ENCODE measurements around the gene NUMBL.

Gene NUMBL

DNA sequence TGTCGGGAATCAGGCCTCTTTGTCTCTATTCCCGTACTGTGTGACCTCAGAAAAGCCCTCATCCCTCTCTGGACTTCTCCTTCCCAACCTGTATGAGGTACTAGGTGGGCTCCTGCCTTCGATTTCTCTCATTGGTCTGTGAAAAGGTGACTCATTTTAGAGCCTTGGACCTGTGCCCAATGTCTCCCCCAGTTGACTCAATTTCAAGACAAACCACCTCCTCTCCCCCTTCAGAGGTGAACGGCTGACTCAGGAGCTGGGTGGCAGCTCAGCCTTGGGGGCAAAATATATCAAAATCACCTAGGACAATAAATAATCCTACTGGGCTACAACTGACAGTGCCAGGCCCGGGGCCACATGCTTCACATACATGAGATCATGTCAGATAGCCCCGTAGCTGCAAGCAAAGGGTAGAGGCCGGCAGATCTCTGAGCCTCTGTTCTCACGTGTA lies 25.6 kb upstream of the NUMBL start:
- DNase-seq: peak; percentile 57

DNA sequence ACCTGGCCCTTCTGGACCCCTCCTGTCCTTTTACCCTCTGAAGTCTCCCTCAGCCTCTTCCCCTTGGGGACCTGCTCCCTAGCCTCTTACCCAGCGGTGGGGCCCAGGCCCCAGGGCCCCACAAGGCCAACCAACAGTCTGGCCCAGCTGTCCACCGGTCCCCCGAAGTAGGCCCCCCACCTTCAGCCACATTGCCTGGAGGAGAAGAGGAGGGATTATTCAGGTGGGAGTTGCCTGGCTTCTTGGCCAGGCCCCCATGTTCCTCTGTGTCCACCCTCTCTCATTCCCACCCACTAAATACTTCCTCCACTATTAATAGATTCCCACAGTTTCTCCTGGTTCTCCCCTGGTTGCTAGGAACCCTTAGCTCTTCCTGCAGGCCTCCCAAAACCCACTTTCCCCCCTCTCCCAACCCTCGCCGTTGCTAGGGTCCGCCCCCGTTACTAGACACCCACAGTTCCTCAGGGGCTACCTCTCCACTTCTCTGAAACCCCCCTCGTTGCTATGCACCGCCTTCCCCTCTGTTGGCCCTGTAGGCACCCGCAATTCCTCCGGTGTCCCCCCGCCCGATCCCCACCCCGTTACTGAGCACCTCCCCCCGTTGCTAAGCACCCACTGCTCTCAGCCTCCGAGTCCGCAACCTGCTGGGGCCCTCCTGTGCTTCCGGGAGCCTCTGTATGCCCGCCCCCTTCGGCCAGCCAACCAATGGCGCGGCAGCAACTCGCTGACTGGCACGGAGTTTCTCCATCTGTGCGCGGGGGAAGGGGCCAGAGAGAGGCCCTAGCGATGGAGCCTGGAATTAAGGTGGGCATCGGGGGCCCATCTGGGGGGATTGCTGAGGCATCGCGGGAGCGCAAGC lies 24.2 kb upstream of the NUMBL start:
- peak; percentile 96 for DNase-seq

DNA sequence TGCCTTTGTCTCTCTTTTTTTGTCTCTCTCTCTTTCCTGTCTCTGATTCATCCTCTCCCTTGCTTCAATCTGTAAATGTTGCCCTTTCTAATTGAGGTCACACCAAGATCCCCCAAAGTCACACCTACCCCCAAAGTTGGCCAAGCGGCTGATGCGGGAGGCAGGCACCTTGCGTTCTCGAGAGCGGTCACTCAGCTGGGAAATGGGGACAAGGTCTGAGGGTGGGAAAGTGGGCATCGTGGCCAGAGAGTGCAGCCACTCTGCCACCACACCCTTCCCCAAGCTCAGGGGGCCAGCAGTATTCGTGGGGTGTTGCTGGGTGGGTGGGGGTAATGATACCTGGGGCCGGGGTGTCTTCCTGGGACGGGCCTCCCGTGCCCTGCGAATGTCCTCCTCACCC lies 23.5 kb upstream of the NUMBL start:
- no peak for DNase-seq

DNA sequence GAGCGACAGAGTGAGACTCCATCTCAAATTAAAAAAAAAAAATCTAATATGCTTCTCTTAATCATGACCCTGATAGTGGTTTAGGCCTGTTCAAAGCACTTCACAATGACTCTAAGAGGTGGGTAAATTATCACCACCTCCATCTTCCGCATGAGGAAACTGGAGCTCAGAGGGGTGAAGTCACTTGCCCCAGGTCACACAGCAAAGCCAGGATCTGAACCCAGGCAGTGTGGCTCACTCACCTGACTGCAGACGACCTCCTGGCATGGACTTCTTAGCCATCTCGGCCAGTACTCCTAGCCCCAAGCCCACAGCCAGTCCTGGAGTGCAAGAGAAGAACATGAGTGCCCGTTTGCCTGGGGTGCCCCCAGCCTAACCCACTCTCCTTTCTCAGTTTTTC lies 19.4 kb upstream of the NUMBL start:
- DNase-seq: no peak

DNA sequence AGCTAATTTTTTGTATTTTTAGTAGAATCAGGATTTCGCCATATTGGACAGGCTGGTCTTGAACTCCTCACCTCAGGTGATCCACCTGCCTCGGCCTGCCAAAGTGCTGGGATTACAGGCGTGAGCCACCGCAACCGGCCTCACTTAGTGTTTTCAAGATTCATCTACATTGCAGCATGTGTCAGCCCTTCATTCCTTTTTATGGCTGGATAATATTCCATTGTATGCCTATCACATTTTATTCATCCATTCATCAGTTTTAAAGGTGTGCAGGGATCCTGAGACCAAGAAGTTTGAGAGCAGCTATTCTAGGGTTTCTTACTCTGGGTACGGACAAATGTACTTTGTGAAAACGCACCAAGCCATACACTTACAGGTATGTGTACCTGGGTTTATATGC lies 17.2 kb upstream of the NUMBL start:
- no peak for DNase-seq

DNA sequence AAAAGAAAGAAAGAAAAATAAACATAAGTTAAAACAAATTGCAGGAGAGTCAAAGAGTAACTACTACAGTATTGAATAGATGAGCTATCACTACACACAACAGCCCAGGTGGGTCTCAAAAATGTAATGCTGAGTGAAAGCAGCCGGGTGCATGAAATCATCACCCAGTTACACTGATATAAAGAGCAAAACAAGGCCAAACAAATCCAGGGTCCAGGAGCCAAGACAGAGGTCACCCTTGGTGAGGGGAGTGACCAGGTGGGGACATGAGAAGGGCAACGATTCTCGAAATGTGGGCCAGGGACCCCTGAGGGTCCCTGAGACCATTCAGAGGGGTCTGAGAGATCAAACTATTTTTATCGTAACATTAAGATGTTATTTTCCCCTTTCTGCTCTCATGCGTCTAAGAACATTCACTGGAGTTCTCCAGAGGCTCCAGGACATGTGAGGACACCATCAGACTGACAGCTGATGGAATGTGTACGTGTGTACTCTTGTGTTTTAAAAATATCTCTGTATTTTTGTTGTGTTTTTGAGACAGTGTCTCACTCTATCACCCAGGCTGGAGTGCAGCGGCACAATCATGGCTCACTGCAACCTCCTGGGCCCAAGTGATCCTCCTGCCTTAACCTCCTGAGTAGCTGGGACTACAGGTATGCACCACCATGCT lies 15.6 kb upstream of the NUMBL start:
- no peak for DNase-seq

DNA sequence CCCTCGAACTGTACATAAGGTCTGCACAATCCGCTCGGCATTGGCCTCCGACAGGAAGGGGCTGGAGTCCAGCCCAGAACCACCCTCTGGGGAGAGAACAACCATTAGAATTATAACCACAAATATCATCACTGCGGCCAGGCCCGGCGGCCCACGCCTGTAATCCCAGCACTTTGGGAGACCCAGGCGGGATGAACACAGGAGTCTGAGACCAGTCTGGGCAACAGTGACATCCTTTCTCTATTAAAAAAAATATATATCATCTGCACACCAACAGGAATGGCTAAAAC lies 14.9 kb upstream of the NUMBL start:
- DNase-seq: no peak

DNA sequence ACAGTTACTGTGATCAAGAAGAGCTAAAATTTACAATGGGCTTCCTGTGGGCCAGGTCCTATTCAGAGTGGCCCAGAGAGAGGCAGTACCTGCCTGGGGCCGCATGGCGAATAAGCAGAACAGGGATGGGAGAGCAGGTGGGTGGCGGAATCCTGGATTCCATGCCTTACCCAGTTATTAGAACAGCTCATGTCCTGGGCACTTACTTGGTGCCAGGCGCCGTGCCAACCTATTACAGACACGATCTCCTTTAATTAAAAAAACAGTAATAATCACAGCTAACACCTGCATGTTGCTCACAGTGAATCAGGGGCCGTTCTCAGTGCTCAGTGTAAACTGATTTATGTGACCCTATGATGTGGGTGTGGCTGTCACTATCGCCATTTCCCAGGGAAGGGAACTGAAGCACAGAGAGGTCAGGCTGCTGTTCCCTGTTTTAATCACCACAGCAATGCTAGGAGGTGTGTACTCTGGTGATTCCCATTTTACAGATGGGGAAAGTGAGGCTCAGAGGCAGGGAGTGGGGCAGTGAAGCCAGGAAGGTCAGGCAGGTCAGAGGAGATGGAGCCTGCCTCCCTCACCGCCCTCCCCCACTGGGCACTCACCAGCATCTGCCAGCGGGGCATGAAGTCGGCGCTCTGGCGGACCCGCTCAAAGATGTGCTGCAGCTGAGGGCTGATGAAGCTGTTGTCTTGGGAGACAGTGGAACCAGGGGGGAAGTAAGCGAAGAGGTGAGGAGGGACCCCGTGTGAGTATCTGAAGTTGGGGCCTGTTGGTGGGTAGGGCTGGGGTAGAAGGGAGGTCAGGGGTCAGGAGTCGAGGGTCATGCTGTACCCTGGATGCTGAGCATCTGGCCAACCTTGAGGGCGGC lies 14.3 kb upstream of the NUMBL start:
- DNase-seq: no peak

DNA sequence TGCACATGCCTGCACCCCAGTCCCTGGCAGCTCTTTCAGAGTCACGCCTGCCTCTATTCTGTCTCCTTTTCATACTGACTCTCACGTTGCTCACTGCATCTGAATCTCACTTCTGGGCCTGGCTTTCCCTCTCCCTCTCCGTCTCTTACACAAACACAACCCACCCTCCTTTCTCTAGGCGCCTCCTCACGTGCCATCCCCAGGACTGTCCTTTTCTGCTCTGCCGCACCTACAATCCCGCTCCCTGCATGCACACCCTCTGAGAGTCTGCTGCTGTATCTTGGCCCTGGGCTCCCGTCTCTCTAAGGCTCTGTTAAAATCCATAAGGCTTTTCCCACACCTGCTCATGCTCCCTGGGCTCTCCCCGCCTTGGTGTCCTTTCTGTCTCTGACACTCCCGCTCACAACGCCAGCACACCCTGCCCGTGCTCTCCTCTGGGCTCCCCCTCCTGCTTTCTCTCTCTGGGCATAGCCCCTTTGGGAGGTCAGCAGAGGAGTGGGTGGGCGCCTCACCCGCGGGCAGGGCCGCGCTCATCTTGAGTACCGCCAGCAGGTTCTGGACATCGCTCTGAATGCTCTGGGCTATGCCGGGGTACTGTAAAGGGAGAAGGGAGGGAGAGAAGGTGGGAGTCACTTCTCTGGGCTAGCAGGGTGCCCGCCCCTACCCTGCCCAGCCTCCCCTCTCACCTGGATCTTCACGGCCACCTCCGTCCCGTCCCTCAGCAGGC lies 12.7 kb upstream of the NUMBL start:
- DNase-seq: no peak

DNA sequence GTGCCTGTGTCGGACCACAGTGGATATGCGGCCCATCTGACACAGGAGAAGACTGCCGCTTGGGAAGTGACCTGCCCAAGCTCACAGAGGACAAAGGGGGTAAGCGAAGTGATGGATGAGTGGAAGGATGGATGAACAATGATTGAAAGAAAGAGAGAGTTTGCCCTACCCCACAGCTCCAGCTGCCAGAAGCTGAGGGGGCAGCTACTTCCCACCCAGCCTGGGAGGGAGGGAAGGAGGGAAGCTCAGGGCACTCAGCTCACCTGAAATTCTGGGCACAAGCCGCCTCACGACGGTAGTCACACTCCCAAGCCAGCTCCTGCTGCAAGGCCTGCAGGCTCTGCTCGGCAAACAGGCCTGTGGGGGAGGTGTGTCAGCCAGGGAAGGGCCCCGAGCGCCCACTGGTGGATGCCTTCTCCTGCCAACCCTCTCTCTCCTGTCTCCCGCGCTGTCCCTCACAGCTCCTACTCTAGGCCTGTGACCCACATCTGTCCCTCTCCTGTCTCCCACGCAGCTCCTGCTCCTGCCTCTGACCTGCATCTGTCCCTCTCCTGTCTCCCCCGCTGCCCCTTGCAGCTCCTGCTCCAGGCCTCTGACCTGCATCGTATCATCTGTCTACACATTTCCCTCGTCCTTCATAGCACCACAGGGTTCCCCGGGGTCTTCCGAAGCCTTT lies 12.0 kb upstream of the NUMBL start:
- no peak for DNase-seq

DNA sequence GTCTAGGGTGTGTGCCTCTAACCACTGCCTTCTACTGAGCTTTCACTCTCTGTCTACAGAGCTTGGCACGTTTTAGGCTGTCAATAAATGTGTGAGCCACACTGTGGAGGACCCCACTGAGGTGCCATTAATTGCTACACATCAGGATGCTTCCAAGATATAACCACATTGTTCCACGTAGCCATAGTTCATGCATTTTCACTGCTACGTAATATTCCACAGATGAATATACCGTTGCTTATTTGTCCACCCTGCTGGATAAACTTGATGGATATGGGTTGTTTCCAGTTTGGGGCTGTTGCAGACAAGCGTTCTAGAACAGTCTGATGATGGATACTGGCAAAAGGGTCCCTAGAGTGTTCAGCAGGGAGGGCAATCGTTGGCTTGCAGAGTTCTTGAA lies 11.3 kb upstream of the NUMBL start:
- no peak for DNase-seq

DNA sequence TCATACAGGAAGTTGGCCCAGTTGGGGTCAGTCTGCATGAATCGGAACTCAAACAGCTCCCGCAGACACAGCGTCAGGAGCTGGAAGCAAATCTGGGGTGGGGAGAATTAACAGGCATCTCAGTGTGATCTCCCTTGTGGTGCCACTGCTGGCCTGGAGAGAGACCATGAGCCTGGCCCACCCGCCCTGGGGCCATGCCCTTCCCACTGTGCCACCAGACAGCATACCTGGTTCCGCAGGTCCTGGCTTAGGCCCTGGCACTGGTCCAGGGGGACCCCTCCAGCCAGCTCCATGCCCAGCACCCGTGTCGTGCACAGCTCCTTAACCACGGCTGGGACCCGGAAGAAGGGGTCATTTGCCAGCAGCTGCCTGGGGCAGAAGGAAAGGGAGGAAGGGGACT lies 9.6 kb upstream of the NUMBL start:
- no peak for DNase-seq

DNA sequence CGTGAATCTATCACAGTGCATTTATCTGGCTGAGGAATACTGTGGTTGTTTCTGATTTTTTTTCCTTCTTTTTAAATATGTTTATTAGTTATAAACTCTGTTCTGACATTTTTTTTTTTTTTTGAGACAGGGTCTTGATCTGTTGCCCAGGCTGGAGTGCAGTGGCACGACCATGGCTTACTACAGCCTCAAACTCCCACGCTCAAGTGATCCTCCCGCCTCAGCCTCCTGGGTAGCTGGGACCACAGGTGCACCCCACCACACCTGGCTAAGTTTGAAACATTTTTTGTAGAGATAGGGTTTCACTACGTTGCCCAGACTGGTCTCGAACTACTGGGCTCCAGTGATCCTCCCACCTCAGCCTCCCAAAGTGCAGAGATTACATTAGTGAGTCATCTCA lies 6.6 kb upstream of the NUMBL start:
- no peak for DNase-seq

DNA sequence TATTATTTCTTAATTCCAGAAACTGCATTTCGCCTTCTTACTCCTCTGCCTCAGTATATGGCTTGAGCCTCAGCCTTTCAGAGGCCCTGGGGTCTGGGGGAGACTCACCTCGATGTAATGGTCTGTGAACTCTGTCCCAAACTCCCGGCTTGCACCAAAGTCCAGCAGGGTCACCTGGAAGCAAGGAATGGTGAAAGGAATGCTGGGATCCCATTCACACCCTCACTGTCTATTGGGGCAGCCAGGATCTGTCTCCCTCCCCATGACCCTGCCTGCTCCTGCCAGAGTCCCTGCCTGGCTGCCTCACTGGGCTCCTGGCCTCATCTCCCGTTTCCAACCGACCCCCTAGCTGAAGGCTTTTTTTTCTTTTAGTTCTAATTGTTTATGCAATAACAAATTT lies 5.4 kb upstream of the NUMBL start:
- DNase-seq: no peak

DNA sequence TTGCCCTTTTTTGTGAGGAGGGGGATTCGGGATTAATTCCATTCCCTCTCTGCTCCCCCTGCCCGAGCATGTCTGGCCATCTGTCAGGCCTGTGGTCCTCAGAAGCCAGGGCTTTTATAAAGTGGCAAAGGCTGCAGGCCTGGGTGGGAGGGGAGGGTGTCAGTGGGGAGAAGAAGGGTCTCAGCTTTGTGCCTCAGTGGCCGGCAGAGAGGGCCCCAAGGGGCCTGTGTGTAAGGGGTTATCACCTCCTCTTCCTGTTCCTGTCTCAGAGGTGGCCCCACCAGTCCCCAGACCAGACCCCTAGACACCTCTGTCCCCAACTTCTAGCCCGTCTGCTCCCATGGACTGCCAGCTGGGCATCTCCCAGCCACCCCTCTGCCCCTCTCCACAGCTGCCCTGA lies 3.4 kb upstream of the NUMBL start:
- no peak for DNase-seq

DNA sequence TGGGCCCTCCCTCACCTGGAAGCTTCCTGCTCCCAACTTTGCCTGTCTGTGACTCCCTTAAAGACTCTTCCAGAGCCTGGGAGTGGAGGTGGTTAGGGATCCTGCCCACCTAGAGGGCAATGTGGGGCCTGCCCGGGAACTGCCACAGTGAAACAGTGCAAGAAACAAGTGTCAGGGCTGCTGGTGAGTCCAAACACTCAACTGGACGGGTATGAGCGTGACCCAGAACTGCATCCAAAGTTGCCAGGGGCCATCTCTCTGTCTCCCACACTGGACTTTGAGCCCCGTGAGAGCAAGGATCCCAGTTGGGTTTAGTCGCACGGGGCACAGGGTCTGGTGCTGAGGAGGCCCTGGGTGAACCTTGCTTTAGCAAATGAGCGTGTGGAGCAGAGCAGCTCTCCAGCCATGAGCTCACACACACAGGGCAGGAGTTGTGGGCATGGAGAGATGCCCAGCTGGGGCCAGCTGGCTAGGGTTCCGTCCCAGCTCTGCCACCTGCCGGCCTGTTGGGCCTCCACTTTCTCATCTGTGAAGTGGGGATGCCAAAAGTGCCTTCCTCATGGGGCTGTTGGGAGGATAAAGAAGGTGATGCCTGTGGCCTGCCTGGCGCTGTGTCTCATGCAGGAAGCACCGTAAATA lies 2.8 kb upstream of the NUMBL start:
- no peak for DNase-seq

DNA sequence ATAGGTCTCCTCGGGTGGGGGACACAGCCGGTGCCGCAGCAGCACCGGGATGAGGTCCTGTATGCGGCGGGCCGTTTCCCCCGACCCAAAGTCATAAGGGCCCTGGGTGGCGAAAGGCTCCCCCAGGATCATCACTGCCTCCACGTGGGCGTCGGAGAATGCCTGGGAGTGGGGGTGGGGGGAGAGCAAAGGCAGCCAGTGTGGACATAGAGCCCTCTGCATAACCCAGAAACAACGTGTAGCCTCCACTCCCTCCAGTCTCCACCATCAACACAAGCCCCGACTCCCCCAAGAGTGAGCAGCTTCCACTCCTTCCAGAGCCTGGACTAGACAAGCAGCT lies 1.7 kb upstream of the NUMBL start:
- no peak for DNase-seq

DNA sequence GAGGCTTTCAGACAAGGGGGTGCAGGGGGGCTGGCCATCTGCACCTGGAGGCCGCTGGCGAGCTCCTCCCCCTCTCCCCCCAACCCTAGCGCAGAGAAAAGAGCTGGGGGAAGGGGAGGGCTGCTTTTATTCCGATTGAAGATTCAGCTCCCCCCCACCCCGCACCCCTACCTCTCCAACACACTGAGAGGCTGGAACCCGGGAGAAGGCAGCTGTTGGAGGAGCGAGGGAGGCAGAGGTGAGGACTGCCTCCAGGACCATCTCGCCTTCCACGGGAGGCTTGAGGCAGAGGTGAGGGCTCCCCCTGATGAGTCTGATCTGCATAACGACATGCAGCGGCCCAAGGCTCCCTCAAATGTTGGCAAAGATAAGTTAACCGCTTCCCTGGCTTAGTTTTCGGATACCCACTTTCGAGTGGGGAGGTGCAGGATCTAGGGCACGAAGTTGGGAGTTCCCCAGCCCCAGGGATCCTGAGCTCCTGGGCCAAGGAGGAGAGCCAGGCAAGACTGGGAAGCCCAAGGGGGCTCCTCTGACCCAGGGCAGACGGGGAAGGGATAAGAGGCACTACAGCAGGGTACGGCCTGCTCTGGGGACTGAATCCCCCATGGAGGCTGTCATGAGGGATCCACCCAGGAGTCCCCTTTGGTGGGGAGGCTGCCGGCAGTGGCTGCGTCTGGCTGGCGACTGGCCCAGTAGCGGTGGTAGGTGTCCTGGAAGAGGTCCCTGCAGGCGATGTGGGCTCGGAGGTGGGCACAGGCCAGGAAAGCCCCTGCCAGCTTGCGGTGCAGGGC lies 1.2 kb upstream of the NUMBL start:
- no peak for DNase-seq

DNA sequence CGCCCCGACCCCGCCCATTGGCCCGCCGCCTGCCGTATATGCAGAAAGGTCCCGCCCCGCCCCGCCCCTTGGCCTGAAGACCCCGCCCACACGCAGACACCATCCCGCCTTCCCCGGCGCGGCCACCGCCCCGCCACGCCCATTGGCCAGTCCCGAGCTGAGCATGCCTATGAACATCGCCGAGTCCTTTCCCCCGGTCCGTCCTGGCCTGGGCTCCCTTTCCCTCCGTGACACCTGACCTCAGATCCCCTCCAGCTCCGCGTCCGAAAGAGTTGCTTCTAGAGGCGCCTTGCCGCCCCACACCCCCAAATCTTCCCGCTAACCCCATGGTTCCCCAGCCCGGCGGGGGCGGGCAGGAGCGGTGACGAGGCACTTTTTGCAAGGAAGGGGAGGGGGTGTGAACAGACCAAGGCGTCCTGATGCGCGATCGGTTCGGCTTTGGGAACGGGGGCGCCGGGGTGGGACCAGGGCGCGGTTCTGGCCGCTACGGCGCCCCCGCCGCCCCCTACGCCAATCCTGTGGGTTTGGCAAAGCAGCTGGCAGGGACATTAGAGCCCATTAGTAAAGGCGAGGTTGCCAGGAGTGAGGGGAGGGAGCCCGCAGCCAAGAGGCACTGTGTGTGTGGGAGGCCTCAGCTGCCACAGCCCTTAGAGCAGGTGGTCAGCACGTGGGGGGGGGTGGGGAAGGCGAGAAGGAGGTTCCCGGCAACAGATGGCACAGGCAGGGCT lies 406 bp upstream of the NUMBL start:
- DNase-seq: peak; percentile 86

DNA sequence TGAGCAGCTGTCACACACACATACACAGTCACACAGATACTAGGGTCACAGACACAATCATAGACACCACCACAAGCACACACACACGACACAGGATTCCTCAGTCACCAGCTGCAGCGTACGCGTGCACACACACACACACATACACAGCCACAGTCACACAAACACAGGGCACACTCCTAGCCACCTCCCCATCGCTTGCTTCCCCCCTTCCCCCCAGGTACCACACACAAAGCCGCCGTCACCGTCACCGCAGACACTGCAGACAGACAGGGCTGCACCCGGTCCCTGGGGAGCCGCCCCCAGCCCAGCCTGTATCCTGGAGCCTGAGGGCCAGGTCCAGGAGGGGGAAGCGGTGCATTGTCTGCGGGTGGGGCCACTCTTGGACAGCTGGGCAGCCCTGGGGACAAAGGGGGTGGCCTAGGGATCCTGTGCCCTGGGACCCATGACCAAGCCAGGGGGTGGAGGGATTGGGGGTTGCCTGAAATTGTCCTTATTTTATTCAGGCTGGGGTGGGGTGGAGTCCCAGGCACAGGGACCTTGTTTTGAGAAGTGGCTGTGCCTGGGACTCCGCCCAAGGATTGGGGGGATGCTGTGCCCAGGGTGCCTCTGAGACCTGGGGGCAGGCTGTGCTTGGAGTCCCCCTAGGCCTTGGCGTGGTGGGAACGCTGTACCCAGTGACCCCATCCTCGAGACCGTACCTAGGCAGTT lies 957 bp downstream of the NUMBL start:
- DNase-seq: peak; percentile 70

Measured in CD4-positive, alpha-beta T cell treated with Interleukin-15 for 1 hour (primary cell).